ENCODE results near the gene POC1A. TPM values are rescaled to one million over a fixed set of nuclear protein-coding genes. Genes with fewer than 3 reads are reported as not detected.

The POC1A gene
- polyA plus RNA-seq, 1 of the 3 experiments (the other 2 are of a cell fraction), result 11.7 TPM

GRCh38 chr3:52090933-52091468, 63.2 kb downstream of the POC1A start (continued):
- TF ChIP-seq ZBTB33 (IDR thresholded peaks at IDR 0.05; ENCODE audit: borderline replicate concordance, low read depth) (no peak), TEAD4 (IDR thresholded peaks at IDR 0.05; ENCODE audit: borderline replicate concordance, insufficient read depth) (no peak), FOSL2 (IDR thresholded peaks at IDR 0.05; ENCODE audit: borderline replicate concordance, low read depth) (no peak), MEF2A (IDR thresholded peaks at IDR 0.05; ENCODE audit: borderline replicate concordance, low read depth) (no peak), GATA2 (CRISPR knock-in tag; IDR thresholded peaks at IDR 0.05) (no peak)

- no peaks in the 10 kb centered on the region for H3K9me2 ChIP-seq
- H3K27me3 ChIP-seq (ENCODE audit: insufficient read depth), result no peaks in the 10 kb centered on the region
- WGBS (ENCODE audit: low lambda C conversion rate), result 48% methylated on average over 8 of the region's 12 CpGs
- peak overlapping the region; percentile 73 for H3K9ac ChIP-seq
- CTCF ChIA-PET, result interaction anchor here (0.8 to 2.7 kb wide), 4 partner anchors 16 to 89 kb away, joined by 3 to 11 read pairs (median 8); no protein-coding TSS in a partner anchor
- POLR2A ChIA-PET, result no interaction called here
- H3K4me2 ChIP-seq, result peak overlapping the region; percentile 46
- no peaks in the 10 kb centered on the region; the same call in 1 of the 2 replicates for H3K79me2 ChIP-seq (ENCODE audit: insufficient read depth)
- peak overlapping the region; percentile 53 for H2AFZ ChIP-seq (ENCODE audit: low read depth)
- H3K4me3 ChIP-seq (ENCODE audit: low read depth in 2 of 2, low read length in 1 of 2), result no peak overlapping the region
- peaks cover 28 to 53% of the 10 kb centered on the region in 2 experiments for H3K4me1 ChIP-seq (ENCODE audit: control insufficient read depth in 1 of 2, insufficient read depth in 2 of 2, low read depth in 1 of 2, low read length in 1 of 2)
- no peak for DNase-seq
- H3K9me3 ChIP-seq, result no peaks in the 10 kb centered on the region
- H3K27ac ChIP-seq (ENCODE audit: low read depth in 2 of 2, low read length in 1 of 2), result peak overlapping the region; percentile 53 to 93
- no peaks in the 10 kb centered on the region for H4K20me1 ChIP-seq (ENCODE audit: insufficient read depth)
- peaks cover 12% of the 10 kb centered on the region for H3F3A ChIP-seq (replicated peaks; ENCODE audit: insufficient read depth)
- no peaks in the 10 kb centered on the region for H3K36me3 ChIP-seq (replicated peaks in 1 of 2; ENCODE audit: control insufficient read depth in 1 of 2, insufficient read depth in 2 of 2, low read length in 1 of 2)
- TF ChIP-seq RXRA (IDR thresholded peaks at IDR 0.05; ENCODE audit: borderline replicate concordance, low read depth) (no peak), RCOR1 (IDR thresholded peaks at IDR 0.05; ENCODE audit: low read length) (no peak), REST (IDR thresholded peaks at IDR 0.05; ENCODE audit: low read depth, low read length) (no peak), SIN3A (IDR thresholded peaks at IDR 0.05; ENCODE audit: borderline replicate concordance, low read depth, low read length) (no peak), MXI1 (IDR thresholded peaks at IDR 0.05; ENCODE audit: low read depth, low read length) (no peak), JUND (IDR thresholded peaks at IDR 0.05) (peak; percentile 63; the same call in 1 of the 2 replicates), NFIC (IDR thresholded peaks at IDR 0.05; ENCODE audit: borderline replicate concordance) (no peak), YY1 (IDR thresholded peaks at IDR 0.05; ENCODE audit: low read depth) (no peak), ELF1 (IDR thresholded peaks at IDR 0.05) (no peak), USF2 (IDR thresholded peaks at IDR 0.05; ENCODE audit: borderline replicate concordance, low read depth, low read length) (no peak), ZBTB33 (IDR thresholded peaks at IDR 0.05; ENCODE audit: borderline replicate concordance, low read depth) (no peak), MAX (IDR thresholded peaks at IDR 0.05; ENCODE audit: low read depth) (peak; percentile 75), TEAD4 (IDR thresholded peaks at IDR 0.05; ENCODE audit: borderline replicate concordance, insufficient read depth) (0 out of 2 replicates have a peak, but pooled peaks have one; percentile 40), RAD21 (IDR thresholded peaks at IDR 0.05; ENCODE audit: low read length) (no peak), GATA2 (CRISPR knock-in tag; IDR thresholded peaks at IDR 0.05) (no peak), TAF1 (IDR thresholded peaks at IDR 0.05; ENCODE audit: borderline replicate concordance, low read depth, low read length) (no peak), EZH2phosphoT487 (IDR thresholded peaks at IDR 0.05; ENCODE audit: borderline replicate concordance, low read depth) (no peak), TCF12 (IDR thresholded peaks at IDR 0.05) (peak; percentile 52), NRF1 (IDR thresholded peaks at IDR 0.05; ENCODE audit: low read depth, low read length) (no peak)
Measured at GRCh38 chr3:52090131-52090932, 63.9 kb downstream of the POC1A start.
